Panc1 (cell line): ENCODE results near the gene CRIP2. TPM values are rescaled to one million over a fixed set of nuclear protein-coding genes. Genes with fewer than 3 reads are reported as not detected.

Source experiments
- ATAC-seq: fragments of 200-7000 bp; cut with Tn5 transposase; 2 replicates; pipeline ENCODE4 v1.9.1; 2020; ENCODE audit warnings: mild to moderate bottlenecking, moderate library complexity
- BruUV-seq: library from RNA; stranded (reverse); fragments of 400-500 nt; replicated peaks from 2 replicates; lab custom pipeline; 2021; lab: Mats Ljungman, UMichigan
- CTCF ChIA-PET: fragments of 300-600 bp; sonication (Branson Sonifier 250); formaldehyde crosslinking; loops from one replicate; lab custom pipeline; 2022; ENCODE audit warnings: antibody characterized with exemption; lab: Charles Lee
- POLR2A ChIA-PET: fragments of 300-600 bp; sonication (Branson Sonifier 250); formaldehyde crosslinking; loops from one replicate; lab custom pipeline; 2022; ENCODE audit warnings: antibody characterized with exemption; lab: Charles Lee
- DNase-seq: peaks from one replicate; pipeline ENCODE4 v3.0.0-alpha.2; 2010; ENCODE audit warnings: low read depth, low spot score
- H3K27ac ChIP-seq: 2 replicates; pipeline ENCODE4 v1.5.1; 2011; ENCODE audit warnings: mild to moderate bottlenecking, low read length, inconsistent platforms
- H3K27me3 ChIP-seq: fragments of 200-500 bp; sonication (Bioruptor generic); 2 replicates; pipeline ENCODE4 v1.6.0; 2014; ENCODE audit warnings: low read length, inconsistent platforms; ENCODE audit not compliant: control insufficient read depth, insufficient read depth
- H3K36me3 ChIP-seq: fragments of 200-500 bp; sonication (Bioruptor generic); 2 replicates; pipeline ENCODE4 v1.5.1; 2014; ENCODE audit warnings: inconsistent platforms, mild to moderate bottlenecking, low read length, moderate library complexity; ENCODE audit not compliant: control insufficient read depth, insufficient read depth
- H3K4me1 ChIP-seq: 2 replicates; pipeline ENCODE4 v1.5.1; 2011; ENCODE audit warnings: inconsistent platforms, mild to moderate bottlenecking, low read length, moderate library complexity; ENCODE audit not compliant: control insufficient read depth, insufficient read depth
- H3K4me3 ChIP-seq, 2 experiments: 2 replicates each; pipeline ENCODE4 v1.5.1; 2011 to 2012; ENCODE audit warnings: low read depth in 2 of 2, low read length in 2 of 2, mild to moderate bottlenecking in 2 of 2, inconsistent platforms in 1 of 2, moderate library complexity in 1 of 2
- H3K9me3 ChIP-seq: fragments of 200-500 bp; sonication (Bioruptor generic); 2 replicates; pipeline ENCODE4 v1.5.1; 2014; ENCODE audit warnings: low read depth, mild to moderate bottlenecking, inconsistent platforms, low read length, moderate library complexity; ENCODE audit not compliant: control insufficient read depth, insufficient read depth
- CTCF ChIP-seq: fragments of 450-650 bp; IDR thresholded peaks from 2 replicates; pipeline ENCODE4 v1.5.1; 2017; ENCODE audit warnings: mild to moderate bottlenecking
- POLR2AphosphoS5 ChIP-seq: IDR thresholded peaks from 2 replicates; pipeline ENCODE4 v1.6.1; 2012; ENCODE audit warnings: mild to moderate bottlenecking, low read depth, low read length, moderate library complexity
- SIN3A ChIP-seq: IDR thresholded peaks from 2 replicates; pipeline ENCODE4 v1.6.1; 2012; ENCODE audit warnings: low read depth, mild to moderate bottlenecking, low read length, moderate library complexity, borderline replicate concordance; ENCODE audit not compliant: insufficient read depth
- TCF7L2 ChIP-seq: IDR thresholded peaks from 2 replicates; pipeline ENCODE4 v1.6.1; 2011; ENCODE audit warnings: mild to moderate bottlenecking, low read depth, low read length, inconsistent platforms
- in situ Hi-C: cut with HindIII; loops from 2 replicates; pipeline ENCODE4 v1.10.0; 2016; ENCODE audit warnings: low sequenced_read_pairs, low pct_unique_long_range_greater_than_20kb
- intact Hi-C: fragments of 100-400 bp; cut with micrococcal nuclease; formaldehyde crosslinking; loops from one replicate; pipeline ENCODE4 v1.10.0; 2022; ENCODE audit not compliant: unreplicated experiment
- total RNA-seq: library from RNA; stranded (reverse); gene quantifications from one replicate; pipeline ENCODE4 v1.2.1, GENCODE V29; 2021; ENCODE audit not compliant: unreplicated experiment
- TF ChIP-seq, protein P1 (sequence below), 2 experiments: IDR thresholded peaks; 2 replicates each; pipeline ENCODE4 v1.6.1; 2011 to 2012; ENCODE audit warnings: low read depth in 2 of 2, control low read depth in 1 of 2, low read length in 1 of 2, mild to moderate bottlenecking in 1 of 2, moderate library complexity in 1 of 2; ENCODE audit not compliant: insufficient read depth in 1 of 2

Gene CRIP2
- total RNA-seq, 1 experiment from 2014 or later = 280 TPM

DNA sequence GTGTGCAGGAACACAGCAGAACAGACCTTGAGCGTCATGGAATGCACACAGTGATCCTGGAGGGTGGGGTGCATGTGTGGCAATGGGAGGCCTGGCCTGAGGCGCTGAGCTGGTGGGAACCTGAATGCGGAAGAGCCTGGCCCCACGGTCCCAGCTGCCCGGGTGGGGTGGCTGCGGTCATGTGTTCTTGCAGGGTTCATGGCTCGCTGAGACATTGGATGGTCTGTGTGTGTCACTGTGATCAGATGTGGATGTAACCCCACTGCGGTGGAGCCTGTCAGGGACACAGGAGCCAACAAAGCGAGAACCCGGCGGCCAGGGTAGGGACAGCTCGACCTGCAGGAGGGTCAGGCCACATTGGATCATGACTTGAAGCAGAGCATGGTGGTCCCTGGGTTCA, 31.8 kb upstream of the CRIP2 start:
- Histone ChIP-seq H3K9me3 (no peaks in the 10 kb centered on the region), H3K27ac (no peak overlapping the region), H3K4me3 (no peak overlapping the region), H3K4me1 (no peaks in the 10 kb centered on the region), H3K36me3 (no peaks in the 10 kb centered on the region), H3K27me3 (no peaks in the 10 kb centered on the region)
- intact Hi-C loops = no loop called here
- ChIA-PET CTCF (no interaction called here), POLR2A (no interaction called here)
- ATAC-seq (no peak), DNase-seq (no peak)
- in situ Hi-C loops = no loop called here
- TF ChIP-seq, protein P1, sequence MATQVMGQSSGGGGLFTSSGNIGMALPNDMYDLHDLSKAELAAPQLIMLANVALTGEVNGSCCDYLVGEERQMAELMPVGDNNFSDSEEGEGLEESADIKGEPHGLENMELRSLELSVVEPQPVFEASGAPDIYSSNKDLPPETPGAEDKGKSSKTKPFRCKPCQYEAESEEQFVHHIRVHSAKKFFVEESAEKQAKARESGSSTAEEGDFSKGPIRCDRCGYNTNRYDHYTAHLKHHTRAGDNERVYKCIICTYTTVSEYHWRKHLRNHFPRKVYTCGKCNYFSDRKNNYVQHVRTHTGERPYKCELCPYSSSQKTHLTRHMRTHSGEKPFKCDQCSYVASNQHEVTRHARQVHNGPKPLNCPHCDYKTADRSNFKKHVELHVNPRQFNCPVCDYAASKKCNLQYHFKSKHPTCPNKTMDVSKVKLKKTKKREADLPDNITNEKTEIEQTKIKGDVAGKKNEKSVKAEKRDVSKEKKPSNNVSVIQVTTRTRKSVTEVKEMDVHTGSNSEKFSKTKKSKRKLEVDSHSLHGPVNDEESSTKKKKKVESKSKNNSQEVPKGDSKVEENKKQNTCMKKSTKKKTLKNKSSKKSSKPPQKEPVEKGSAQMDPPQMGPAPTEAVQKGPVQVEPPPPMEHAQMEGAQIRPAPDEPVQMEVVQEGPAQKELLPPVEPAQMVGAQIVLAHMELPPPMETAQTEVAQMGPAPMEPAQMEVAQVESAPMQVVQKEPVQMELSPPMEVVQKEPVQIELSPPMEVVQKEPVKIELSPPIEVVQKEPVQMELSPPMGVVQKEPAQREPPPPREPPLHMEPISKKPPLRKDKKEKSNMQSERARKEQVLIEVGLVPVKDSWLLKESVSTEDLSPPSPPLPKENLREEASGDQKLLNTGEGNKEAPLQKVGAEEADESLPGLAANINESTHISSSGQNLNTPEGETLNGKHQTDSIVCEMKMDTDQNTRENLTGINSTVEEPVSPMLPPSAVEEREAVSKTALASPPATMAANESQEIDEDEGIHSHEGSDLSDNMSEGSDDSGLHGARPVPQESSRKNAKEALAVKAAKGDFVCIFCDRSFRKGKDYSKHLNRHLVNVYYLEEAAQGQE (IDR thresholded peaks at IDR 0.05; ENCODE audit: insufficient read depth in 1 of 2, low read depth in 2 of 2, low read length in 1 of 2) = no peak
- no peak for TF ChIP-seq POLR2AphosphoS5
- TF ChIP-seq TCF7L2 = no peak
- TF ChIP-seq CTCF = no peak
- no peak for TF ChIP-seq SIN3A
- no TSS peak for BruUV-seq

- no peak for ATAC-seq
- no TSS peak for BruUV-seq
- DNase-seq = no peak
- Histone ChIP-seq H3K27me3 (no peaks in the 10 kb centered on the region), H3K4me1 (no peaks in the 10 kb centered on the region), H3K36me3 (no peaks in the 10 kb centered on the region), H3K27ac (no peak overlapping the region), H3K9me3 (no peaks in the 10 kb centered on the region), H3K4me3 (no peak overlapping the region)
- TF ChIP-seq TCF7L2 (no peak), POLR2AphosphoS5 (no peak), CTCF (no peak), SIN3A (no peak)
- TF ChIP-seq, protein P1 (IDR thresholded peaks at IDR 0.05; ENCODE audit: insufficient read depth in 1 of 2, low read depth in 2 of 2, low read length in 1 of 2) = no peak
- POLR2A ChIA-PET = no interaction called here
- intact Hi-C loops = no loop called here
- CTCF ChIA-PET = no interaction called here
- in situ Hi-C loops = no loop called here
Measured at GRCh38 chr14:105444859-105445258, 29.8 kb upstream of the CRIP2 start.
